IMR-90 (cell line): ENCODE data around the gene STX5.

Source experiments
- CEBPB ChIP-seq: IDR thresholded peaks from 2 replicates; pipeline ENCODE4 v1.6.1; 2012; ENCODE audit warnings: low read depth, low read length, improper control_type of control experiment
- CTCF ChIP-seq: conservative IDR thresholded peaks from 2 replicates; pipeline ENCODE4 v1.5.1; 2012; ENCODE audit warnings: mild to moderate bottlenecking, low read depth, low read length, improper control_type of control experiment
- ELK1 ChIP-seq: fragments of 150-350 bp; IDR thresholded peaks from 2 replicates; pipeline ENCODE4 v1.6.1; 2016; ENCODE audit warnings: low read depth, mild to moderate bottlenecking, low read length, moderate library complexity, borderline replicate concordance
- FOS ChIP-seq: fragments of 150-350 bp; IDR thresholded peaks from 2 replicates; pipeline ENCODE4 v1.6.1; 2016; ENCODE audit warnings: low read depth, low read length
- MAFK ChIP-seq: IDR thresholded peaks from 2 replicates; pipeline ENCODE4 v1.6.1; 2012; ENCODE audit warnings: low read depth, low read length, improper control_type of control experiment
- MAZ ChIP-seq: IDR thresholded peaks from 2 replicates; pipeline ENCODE4 v1.6.1; 2012; ENCODE audit warnings: low read depth, mild to moderate bottlenecking, low read length, improper control_type of control experiment, moderate library complexity, borderline replicate concordance
- POLR2A ChIP-seq: IDR thresholded peaks from 2 replicates; pipeline ENCODE4 v1.6.1; 2012; ENCODE audit warnings: mild to moderate bottlenecking, low read depth, low read length
- RCOR1 ChIP-seq: IDR thresholded peaks from 2 replicates; pipeline ENCODE4 v1.6.1; 2012; ENCODE audit warnings: mild to moderate bottlenecking, low read length, improper control_type of control experiment; ENCODE audit not compliant: insufficient replicate concordance
- RFX5 ChIP-seq: IDR thresholded peaks from 2 replicates; pipeline ENCODE4 v1.8.0; 2012; ENCODE audit warnings: low read depth, mild to moderate bottlenecking, low read length, moderate library complexity
- SMC3 ChIP-seq: fragments of 150-350 bp; IDR thresholded peaks from 2 replicates; pipeline ENCODE4 v1.6.1; 2016; ENCODE audit warnings: low read depth, mild to moderate bottlenecking, antibody characterized with exemption, low read length, moderate library complexity

DNA sequence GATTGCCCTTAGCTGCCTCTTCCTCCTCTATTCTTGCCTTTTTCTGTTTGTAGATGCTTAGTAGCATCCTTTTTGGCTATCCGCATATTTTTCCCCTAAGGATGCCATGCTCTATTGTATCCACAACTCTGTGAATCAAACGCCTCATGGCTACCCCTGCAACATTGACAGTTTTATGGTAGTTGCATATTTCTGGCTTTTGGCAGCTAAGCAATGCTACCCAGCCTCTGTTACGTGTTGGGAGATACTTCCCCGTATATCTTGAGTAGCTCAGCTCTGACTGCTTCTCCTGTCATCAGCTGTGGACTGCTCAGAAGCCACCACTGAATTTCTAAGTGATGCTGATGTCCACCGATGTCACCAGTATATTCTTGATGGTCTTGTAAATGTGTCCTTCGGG is 33.8 kb upstream of the STX5 start:
- TF ChIP-seq RFX5, result no peak
- no peak for TF ChIP-seq MAZ
- TF ChIP-seq FOS, result no peak
- no peak for TF ChIP-seq CTCF
- TF ChIP-seq CEBPB, result no peak
- no peak for TF ChIP-seq MAFK
- no peak for TF ChIP-seq SMC3
- TF ChIP-seq POLR2A, result no peak
- no peak for TF ChIP-seq RCOR1
- no peak for TF ChIP-seq ELK1
